Esophagus muscularis mucosa (tissue), 4 donors: ENCODE data around the gene ATP1A3.

Experiments
- EP300 ChIP-seq: sonication (generic); formaldehyde crosslinking; IDR thresholded peaks from one replicate; pipeline ENCODE4 v1.6.1; 2017; ENCODE audit warnings: antibody characterized with exemption
- POLR2A ChIP-seq: fragments of 450-650 bp; IDR thresholded peaks from one replicate; pipeline ENCODE4 v1.6.1; 2017; ENCODE audit warnings: antibody characterized with exemption, moderate library complexity, mild to moderate bottlenecking, low read depth
- POLR2AphosphoS5 ChIP-seq, 2 donors: sonication (generic); formaldehyde crosslinking; IDR thresholded peaks; one replicate each; pipeline ENCODE4 v1.6.1; 2017; ENCODE audit warnings: antibody characterized with exemption in 2 of 2
- TF ChIP-seq, protein P1 (sequence below), 3 experiments: fragments of 200-600 bp in 2 of 3; fragments of 450-650 bp in 1 of 3; sonication (generic) in 2 of 3; IDR thresholded peaks; one replicate each; pipeline ENCODE4 v1.5.1; 2017 to 2019; ENCODE audit warnings: antibody characterized with exemption in 3 of 3, mild to moderate bottlenecking in 2 of 3, moderate library complexity in 1 of 3

DNA sequence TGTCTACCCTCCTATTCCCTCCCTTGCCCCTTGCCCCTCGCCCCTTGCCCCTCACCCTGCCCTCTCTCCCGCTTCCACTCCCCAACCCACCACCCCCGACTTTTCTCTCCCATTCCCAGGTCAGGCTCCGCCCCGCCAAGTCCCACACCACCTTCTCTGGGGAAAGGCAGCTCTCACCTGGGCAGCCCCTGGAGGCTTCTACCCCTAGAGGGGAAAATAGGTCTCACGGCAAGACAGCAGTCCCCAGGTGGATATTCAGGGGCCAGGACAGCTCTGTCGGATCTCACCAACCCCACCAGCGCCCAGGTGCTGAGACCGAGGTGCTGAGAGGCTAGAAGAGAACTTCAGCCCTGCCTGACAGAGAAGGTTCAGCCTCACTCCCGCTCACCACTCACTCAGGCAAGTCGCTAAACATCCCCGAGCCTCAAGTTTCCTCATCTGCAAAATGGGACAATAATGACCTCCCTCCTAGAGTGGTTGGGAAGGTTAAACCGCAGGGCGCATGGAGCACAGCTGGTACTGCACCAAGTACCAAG lies 64.4 kb downstream of the ATP1A3 start:
- TF ChIP-seq, protein P1, sequence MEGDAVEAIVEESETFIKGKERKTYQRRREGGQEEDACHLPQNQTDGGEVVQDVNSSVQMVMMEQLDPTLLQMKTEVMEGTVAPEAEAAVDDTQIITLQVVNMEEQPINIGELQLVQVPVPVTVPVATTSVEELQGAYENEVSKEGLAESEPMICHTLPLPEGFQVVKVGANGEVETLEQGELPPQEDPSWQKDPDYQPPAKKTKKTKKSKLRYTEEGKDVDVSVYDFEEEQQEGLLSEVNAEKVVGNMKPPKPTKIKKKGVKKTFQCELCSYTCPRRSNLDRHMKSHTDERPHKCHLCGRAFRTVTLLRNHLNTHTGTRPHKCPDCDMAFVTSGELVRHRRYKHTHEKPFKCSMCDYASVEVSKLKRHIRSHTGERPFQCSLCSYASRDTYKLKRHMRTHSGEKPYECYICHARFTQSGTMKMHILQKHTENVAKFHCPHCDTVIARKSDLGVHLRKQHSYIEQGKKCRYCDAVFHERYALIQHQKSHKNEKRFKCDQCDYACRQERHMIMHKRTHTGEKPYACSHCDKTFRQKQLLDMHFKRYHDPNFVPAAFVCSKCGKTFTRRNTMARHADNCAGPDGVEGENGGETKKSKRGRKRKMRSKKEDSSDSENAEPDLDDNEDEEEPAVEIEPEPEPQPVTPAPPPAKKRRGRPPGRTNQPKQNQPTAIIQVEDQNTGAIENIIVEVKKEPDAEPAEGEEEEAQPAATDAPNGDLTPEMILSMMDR (IDR thresholded peaks at IDR 0.05): no peak
- TF ChIP-seq POLR2A: no peak
- no peak for TF ChIP-seq POLR2AphosphoS5 (IDR thresholded peaks at IDR 0.05)
- TF ChIP-seq EP300: no peak
